HG02610 (cell line): Measurements from ENCODE around the gene ZNF592.

Experiments used
- ATAC-seq: cut with Tn5 transposase; IDR thresholded peaks from one replicate; pipeline ENCODE4 v1.9.1; 2021; ENCODE audit warnings: mild to moderate bottlenecking, moderate library complexity; ENCODE audit not compliant: unreplicated experiment

Gene ZNF592

GRCh38 chr15:84804005-84804900 is 55.9 kb downstream of the ZNF592 start:
- ATAC-seq = no peak

- ATAC-seq = no peak
Observed at GRCh38 chr15:84805221-84805620, 56.8 kb downstream of the ZNF592 start.

GRCh38 chr15:84807228-84807627 is 58.8 kb downstream of the ZNF592 start:
- ATAC-seq = peak; percentile 71

- ATAC-seq = no peak
Observed at GRCh38 chr15:84810073-84810840, 61.9 kb downstream of the ZNF592 start.

- ATAC-seq = no peak
Observed at GRCh38 chr15:84811151-84811550, 62.8 kb downstream of the ZNF592 start.

GRCh38 chr15:84811828-84812227 is 63.4 kb downstream of the ZNF592 start:
- ATAC-seq = no peak

GRCh38 chr15:84812842-84813241 is 64.5 kb downstream of the ZNF592 start:
- ATAC-seq = no peak

GRCh38 chr15:84813435-84813834 is 65.0 kb downstream of the ZNF592 start:
- ATAC-seq = no peak

- ATAC-seq = no peak
Observed at GRCh38 chr15:84813931-84814330, 65.5 kb downstream of the ZNF592 start.

- ATAC-seq = no peak
Observed at GRCh38 chr15:84814916-84815315, 66.5 kb downstream of the ZNF592 start.

GRCh38 chr15:84816694-84817465 is 68.5 kb downstream of the ZNF592 start, which contains the start of gene ALPK3:
ALPK3 (plus strand) TSS chr15:84817356; CDS start chr15:84817453, 97 bp downstream.
- ATAC-seq = no peak

GRCh38 chr15:84817466-84818081 is 69.2 kb downstream of the ZNF592 start:
- no peak for ATAC-seq

GRCh38 chr15:84818261-84819131 is 70.1 kb downstream of the ZNF592 start:
- ATAC-seq = no peak

- ATAC-seq = no peak
Observed at GRCh38 chr15:84819291-84819768, 70.9 kb downstream of the ZNF592 start.

GRCh38 chr15:84819791-84820190 is 71.4 kb downstream of the ZNF592 start:
- ATAC-seq = no peak

GRCh38 chr15:84821501-84822021 is 73.2 kb downstream of the ZNF592 start:
- no peak for ATAC-seq

- ATAC-seq = no peak
Observed at GRCh38 chr15:84822653-84823281, 74.4 kb downstream of the ZNF592 start.

- no peak for ATAC-seq
Observed at GRCh38 chr15:84823282-84823878, 75.0 kb downstream of the ZNF592 start.
